Common myeloid progenitor, CD34-positive (primary cell): ENCODE results near the gene BMP15.

Experiments
- CTCF ChIA-PET: fragments of 350-600 bp; sonication (Branson Sonifier 250); formaldehyde crosslinking; loops from one replicate; lab custom pipeline; 2021; ENCODE audit warnings: antibody characterized with exemption; lab: Charles Lee
- POLR2A ChIA-PET: fragments of 350-600 bp; sonication (Branson Sonifier 250); formaldehyde crosslinking; loops from one replicate; lab custom pipeline; 2021; ENCODE audit warnings: antibody characterized with exemption; lab: Charles Lee
- DNase-seq, 3 donors: peaks; one replicate each; pipeline versions ENCODE4 v3.0.0 to v3.0.0-alpha.2; 2013
- H3K27ac ChIP-seq, 2 experiments: 1 replicate in 1 of 2; 2 replicates in 1 of 2; pipeline ENCODE4 v1.7.0; 2013; ENCODE audit warnings: inconsistent platforms in 2 of 2, low read length in 2 of 2, mild to moderate bottlenecking in 2 of 2, low read depth in 1 of 2, moderate library complexity in 1 of 2; ENCODE audit not compliant: severe bottlenecking in 2 of 2, insufficient read depth in 1 of 2, poor library complexity in 1 of 2
- H3K27me3 ChIP-seq, 5 experiments: replicated peaks in 2 of 5; 1 replicate in 3 of 5; 2 replicates in 2 of 5; pipeline versions ENCODE4 v1.6.1 to v1.7.0; 2013; ENCODE audit warnings: low read length in 4 of 5, mild to moderate bottlenecking in 2 of 5, moderate library complexity in 2 of 5, inconsistent platforms in 1 of 5; ENCODE audit not compliant: insufficient read depth in 5 of 5, control insufficient read depth in 4 of 5
- H3K36me3 ChIP-seq, 4 experiments: 1 replicate in 2 of 4; 2 replicates in 2 of 4; pipeline versions ENCODE4 v1.6.1 to v1.7.0; 2013; ENCODE audit warnings: low read length in 3 of 4, control low read depth in 1 of 4, mild to moderate bottlenecking in 1 of 4; ENCODE audit not compliant: control insufficient read depth in 4 of 4, insufficient read depth in 4 of 4
- H3K4me1 ChIP-seq, 4 experiments: 1 replicate in 3 of 4; 2 replicates in 1 of 4; pipeline versions ENCODE4 v1.6.1 to v1.7.1; 2013; ENCODE audit warnings: low read length in 3 of 4, mild to moderate bottlenecking in 3 of 4, control low read depth in 1 of 4, inconsistent platforms in 1 of 4, moderate library complexity in 1 of 4; ENCODE audit not compliant: control insufficient read depth in 4 of 4, insufficient read depth in 4 of 4; ENCODE audit errors: control extremely low read depth in 1 of 4
- H3K4me3 ChIP-seq, 7 experiments: 1 replicate in 4 of 7; 2 replicates in 3 of 7; pipeline versions ENCODE4 v1.5.1 to v1.7.0; 2013; ENCODE audit warnings: mild to moderate bottlenecking in 7 of 7, low read length in 6 of 7, moderate library complexity in 6 of 7, inconsistent platforms in 2 of 7, low read depth in 2 of 7, control low read depth in 1 of 7; ENCODE audit not compliant: insufficient read depth in 4 of 7, control insufficient read depth in 1 of 7; ENCODE audit errors: extremely low read depth in 1 of 7
- H3K9me3 ChIP-seq, 5 experiments: 1 replicate in 4 of 5; 2 replicates in 1 of 5; pipeline versions ENCODE4 v1.6.1 to v1.7.1; 2013; ENCODE audit warnings: low read length in 4 of 5, mild to moderate bottlenecking in 2 of 5, inconsistent platforms in 1 of 5, low read depth in 1 of 5, moderate library complexity in 1 of 5; ENCODE audit not compliant: control insufficient read depth in 4 of 5, insufficient read depth in 2 of 5; ENCODE audit errors: control extremely low read depth in 1 of 5
- WGBS: methylation state at CpG from one replicate; pipeline ENCODE4 v1.1.5; 2013; ENCODE audit not compliant: insufficient coverage; 5-methylcytosine and 5-hydroxymethylcytosine counted together

The BMP15 gene

DNA sequence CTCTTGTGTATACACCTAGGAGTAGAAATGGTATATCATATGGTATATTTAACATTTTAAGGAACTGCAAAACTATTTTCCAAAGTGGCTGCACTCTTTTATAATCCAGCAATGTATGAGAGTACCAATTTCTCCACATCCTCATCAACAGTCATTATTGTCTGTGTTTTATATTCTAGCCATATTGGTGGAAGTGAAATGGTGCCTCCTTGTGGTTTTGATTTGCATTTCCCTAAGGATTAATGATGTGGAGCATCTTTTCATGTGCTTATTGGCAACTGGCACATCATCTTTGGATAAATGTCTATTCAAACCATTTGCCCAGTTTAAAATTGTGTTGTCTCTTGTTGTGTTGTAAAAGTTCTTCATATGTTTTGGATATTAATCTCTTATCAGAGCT, 9.6 kb downstream of the BMP15 start:
- H3K36me3 ChIP-seq: no peaks in the 10 kb centered on the region
- peak in 2 of 3 donors; percentile 14 to 18 for DNase-seq
- no peaks in the 10 kb centered on the region for H3K4me1 ChIP-seq
- no peak overlapping the region for H3K4me3 ChIP-seq
- POLR2A ChIA-PET: no interaction called here
- H3K9me3 ChIP-seq: peaks cover 0 to 3% (median 0%) of the 10 kb centered on the region in 5 experiments
- CTCF ChIA-PET: no interaction called here
- H3K27ac ChIP-seq: no peak overlapping the region
- peaks cover 0 to 6% (median 0%) of the 10 kb centered on the region in 5 experiments for H3K27me3 ChIP-seq

DNA sequence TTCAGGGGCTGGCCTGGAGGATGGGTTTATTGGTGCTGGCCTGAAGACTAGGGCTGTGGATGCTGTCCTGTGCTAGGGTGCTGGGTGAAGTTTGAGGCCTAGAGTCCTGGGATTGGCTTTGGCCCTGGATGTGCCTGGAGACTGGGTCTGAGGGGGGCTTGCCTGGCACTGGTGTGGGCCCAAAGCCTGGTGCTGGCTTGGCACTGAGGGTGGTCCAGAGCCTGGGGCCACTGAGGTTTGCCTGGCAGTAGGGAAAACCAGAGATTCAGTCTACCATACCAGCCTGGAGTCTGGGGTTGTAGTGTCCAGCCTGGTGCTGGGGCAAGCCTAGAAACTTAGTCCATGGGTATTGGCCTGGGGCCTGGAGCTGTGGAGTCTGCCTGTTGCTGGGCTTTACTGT, 16.6 kb downstream of the BMP15 start:
- Histone ChIP-seq H3K36me3 (no peaks in the 10 kb centered on the region), H3K27ac (no peak overlapping the region), H3K4me1 (no peaks in the 10 kb centered on the region), H3K4me3 (no peak overlapping the region), H3K27me3 (no peaks in the 10 kb centered on the region), H3K9me3 (peaks cover 0 to 3% (median 0%) of the 10 kb centered on the region in 5 experiments)
- no peak for DNase-seq
- POLR2A ChIA-PET: no interaction called here
- CTCF ChIA-PET: no interaction called here

DNA sequence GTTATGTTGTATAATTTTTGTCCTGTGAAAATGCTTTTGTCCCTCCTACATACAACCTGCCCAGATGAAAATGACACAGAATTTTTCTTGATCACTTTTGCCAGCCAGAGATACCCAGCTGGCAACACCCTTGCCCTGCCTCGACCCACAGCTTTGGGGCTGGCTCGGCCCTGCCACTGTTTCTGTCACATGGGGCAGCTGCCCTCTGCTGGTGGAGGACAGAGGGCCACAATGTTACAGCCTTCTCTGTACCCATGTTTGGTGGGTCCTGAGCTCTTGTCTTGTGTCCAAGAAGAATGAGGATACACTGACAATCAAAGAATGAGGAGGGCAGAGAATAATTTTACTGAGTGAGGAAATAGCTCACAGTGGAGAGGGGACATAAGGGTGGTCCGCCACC, 31.1 kb downstream of the BMP15 start:
- no peak overlapping the region for H3K27ac ChIP-seq
- H3K36me3 ChIP-seq: no peaks in the 10 kb centered on the region
- H3K4me1 ChIP-seq: no peaks in the 10 kb centered on the region
- 78% methylated on average over 3 of the region's 3 CpGs for WGBS
- peak in 2 of 3 donors; percentile 9 to 13 for DNase-seq
- ChIA-PET CTCF (interaction anchor here (0.6 to 1.5 kb wide), 3 partner anchors 10 to 197 kb away, joined by 3 read pairs; no protein-coding TSS in a partner anchor), POLR2A (no interaction called here)
- no peaks in the 10 kb centered on the region for H3K27me3 ChIP-seq
- H3K4me3 ChIP-seq: no peak overlapping the region
- no peaks in the 10 kb centered on the region for H3K9me3 ChIP-seq

DNA sequence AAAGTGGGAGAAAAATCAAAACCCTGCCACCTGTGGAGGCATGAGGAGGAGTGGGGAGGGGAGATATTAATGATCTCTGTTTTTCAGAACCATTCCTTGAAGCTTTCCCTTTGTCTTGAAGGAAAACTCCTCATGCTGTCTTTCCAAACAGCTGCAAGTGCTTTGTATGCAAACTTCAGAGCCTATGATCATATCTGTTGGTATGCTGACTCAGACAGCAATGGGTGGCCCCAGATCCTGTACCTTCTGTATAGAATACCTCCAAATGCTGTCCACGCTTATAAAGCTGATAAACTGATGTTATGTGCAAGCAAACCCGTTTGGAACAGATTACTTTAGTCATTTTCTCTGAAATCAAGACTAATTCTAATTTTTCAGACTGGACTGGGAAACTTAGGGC, 31.9 kb downstream of the BMP15 start:
- ChIA-PET POLR2A (no interaction called here), CTCF (interaction anchor here (1.3 to 1.5 kb wide), 2 partner anchors 11 to 33 kb away, joined by 3 read pairs; no protein-coding TSS in a partner anchor)
- DNase-seq: no peak
- no peaks in the 10 kb centered on the region for H3K4me1 ChIP-seq
- 83% methylated on average over 1 of the region's 2 CpGs for WGBS
- no peaks in the 10 kb centered on the region for H3K36me3 ChIP-seq
- H3K27ac ChIP-seq: no peak overlapping the region
- H3K9me3 ChIP-seq: no peaks in the 10 kb centered on the region
- H3K4me3 ChIP-seq: no peak overlapping the region
- no peaks in the 10 kb centered on the region for H3K27me3 ChIP-seq

DNA sequence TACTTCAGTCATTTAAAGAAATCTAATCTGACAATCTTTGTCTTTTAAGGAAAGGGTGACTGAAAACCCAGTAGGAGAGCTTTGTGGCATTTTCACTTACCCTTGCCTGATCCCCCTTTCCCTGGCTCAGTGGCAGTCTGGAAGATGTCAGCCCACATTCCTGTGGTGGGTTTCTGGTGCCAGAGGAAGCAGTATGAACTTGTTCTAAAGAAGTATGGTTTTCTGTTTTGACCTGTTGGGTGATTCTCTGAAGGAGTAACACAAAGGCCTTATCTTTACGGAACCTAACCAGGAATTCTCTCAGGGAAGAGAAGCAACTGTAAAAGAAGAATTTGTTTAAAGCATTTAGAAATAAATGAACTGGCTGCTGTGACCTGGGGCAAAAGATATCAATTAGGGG, 41.9 kb downstream of the BMP15 start:
- Histone ChIP-seq H3K27ac (no peak overlapping the region), H3K4me3 (no peak overlapping the region), H3K36me3 (no peaks in the 10 kb centered on the region), H3K4me1 (no peaks in the 10 kb centered on the region), H3K9me3 (peaks cover 0 to 4% (median 0%) of the 10 kb centered on the region in 5 experiments), H3K27me3 (no peaks in the 10 kb centered on the region)
- WGBS: no CpG with 5 or more reads among the region's 1 CpG
- CTCF ChIA-PET: no interaction called here
- DNase-seq: no peak
- POLR2A ChIA-PET: no interaction called here

GRCh38 chrX:50953832-50954231, 43.3 kb downstream of the BMP15 start:
- H3K36me3 ChIP-seq: no peaks in the 10 kb centered on the region
- H3K4me1 ChIP-seq: no peaks in the 10 kb centered on the region
- POLR2A ChIA-PET: no interaction called here
- no peak overlapping the region for H3K4me3 ChIP-seq
- 100% methylated on average over 1 of the region's 1 CpG for WGBS
- DNase-seq: no peak
- CTCF ChIA-PET: no interaction called here
- H3K27ac ChIP-seq: no peak overlapping the region
- peaks cover 0 to 2% (median 0%) of the 10 kb centered on the region in 5 experiments for H3K27me3 ChIP-seq
- H3K9me3 ChIP-seq: peaks cover 0 to 4% (median 0%) of the 10 kb centered on the region in 5 experiments

GRCh38 chrX:50962156-50962555, 51.6 kb downstream of the BMP15 start:
- H3K36me3 ChIP-seq: no peaks in the 10 kb centered on the region
- DNase-seq: no peak
- ChIA-PET CTCF (no interaction called here), POLR2A (no interaction called here)
- H3K27me3 ChIP-seq: peaks cover 0 to 2% (median 0%) of the 10 kb centered on the region in 5 experiments
- WGBS: 17% methylated on average over 1 of the region's 3 CpGs
- no peaks in the 10 kb centered on the region for H3K9me3 ChIP-seq
- no peak overlapping the region for H3K4me3 ChIP-seq
- H3K27ac ChIP-seq: no peak overlapping the region
- H3K4me1 ChIP-seq: no peaks in the 10 kb centered on the region
